Tibial artery (tissue), 4 donors: ENCODE data around the gene KAT6B.

ENCODE experiments used
- DNase-seq, 2 donors: peaks; one replicate each; pipeline ENCODE4 v3.0.0-alpha.2; 2019
- H3K27ac ChIP-seq, 2 donors: fragments of 200-600 bp; sonication (generic) in 1 of 2; 1 replicate in 1 of 2; 2 replicates in 1 of 2; pipeline ENCODE4 v1.5.1; 2018 to 2019; ENCODE audit warnings: mild to moderate bottlenecking in 1 of 2
- H3K27me3 ChIP-seq, 2 donors: fragments of 200-600 bp; sonication (generic) in 1 of 2; one replicate each; pipeline versions ENCODE4 v1.5.1 to v1.6.0; 2016 to 2019
- H3K36me3 ChIP-seq, 3 donors: fragments of 200-600 bp; sonication (generic) in 2 of 3; one replicate each; pipeline ENCODE4 v1.5.1; 2016 to 2019; ENCODE audit warnings: mild to moderate bottlenecking in 2 of 3
- H3K4me1 ChIP-seq, 4 donors: fragments of 200-600 bp; sonication (generic) in 2 of 4; 1 replicate in 3 of 4; 2 replicates in 1 of 4; pipeline ENCODE4 v1.5.1; 2016 to 2019
- H3K4me3 ChIP-seq, 2 donors: fragments of 200-600 bp; sonication (generic) in 1 of 2; 1 replicate in 1 of 2; 2 replicates in 1 of 2; pipeline ENCODE4 v1.5.1; 2018 to 2019; ENCODE audit warnings: mild to moderate bottlenecking in 2 of 2
- H3K9me3 ChIP-seq, 3 donors: fragments of 200-600 bp; sonication (generic) in 1 of 3; one replicate each; pipeline ENCODE4 v1.5.1; 2016 to 2019
- intact Hi-C: fragments of 100-400 bp; cut with DNase I; formaldehyde crosslinking; loops from one replicate; pipeline ENCODE4 v1.15.0; 2023; ENCODE audit warnings: low total_unique reads
- TF ChIP-seq, protein P1 (sequence below), 2 experiments: fragments of 200-600 bp in 1 of 2; fragments of 450-650 bp in 1 of 2; IDR thresholded peaks; one replicate each; pipeline ENCODE4 v1.5.1; 2017 to 2019; ENCODE audit warnings: antibody characterized with exemption in 2 of 2, mild to moderate bottlenecking in 1 of 2, moderate library complexity in 1 of 2

KAT6B gene

DNA sequence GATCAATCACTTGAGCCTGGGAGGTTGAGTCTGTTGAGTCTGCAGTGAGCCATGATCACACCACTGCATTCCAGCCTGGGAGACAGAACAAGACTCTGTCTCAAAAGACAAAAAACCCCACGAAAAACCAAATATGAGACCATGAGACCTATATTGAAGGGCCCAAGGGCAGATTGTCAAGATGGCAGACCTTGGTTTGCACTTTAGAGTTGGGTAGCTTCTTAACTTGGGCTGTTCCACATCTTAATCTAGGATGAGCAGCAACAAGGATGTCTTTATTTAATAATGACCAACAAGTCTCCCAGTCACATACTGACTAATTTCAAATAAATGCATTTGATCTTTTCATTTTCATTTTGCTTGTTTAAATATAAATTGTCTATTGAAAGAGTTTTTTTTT is 43.8 kb downstream of the KAT6B start:
- H3K4me3 ChIP-seq = no peak overlapping the region
- H3K36me3 ChIP-seq = no peaks in the 10 kb centered on the region
- intact Hi-C loops = loop anchor here (10.0 kb wide), 1 partner anchor 135 kb away; no protein-coding TSS in a partner anchor
- H3K9me3 ChIP-seq = no peaks in the 10 kb centered on the region
- DNase-seq = no peak
- no peak overlapping the region for H3K27ac ChIP-seq
- no peaks in the 10 kb centered on the region for H3K27me3 ChIP-seq
- H3K4me1 ChIP-seq = peaks cover 0 to 35% (median 2%) of the 10 kb centered on the region in 4 donors
- TF ChIP-seq, protein P1, sequence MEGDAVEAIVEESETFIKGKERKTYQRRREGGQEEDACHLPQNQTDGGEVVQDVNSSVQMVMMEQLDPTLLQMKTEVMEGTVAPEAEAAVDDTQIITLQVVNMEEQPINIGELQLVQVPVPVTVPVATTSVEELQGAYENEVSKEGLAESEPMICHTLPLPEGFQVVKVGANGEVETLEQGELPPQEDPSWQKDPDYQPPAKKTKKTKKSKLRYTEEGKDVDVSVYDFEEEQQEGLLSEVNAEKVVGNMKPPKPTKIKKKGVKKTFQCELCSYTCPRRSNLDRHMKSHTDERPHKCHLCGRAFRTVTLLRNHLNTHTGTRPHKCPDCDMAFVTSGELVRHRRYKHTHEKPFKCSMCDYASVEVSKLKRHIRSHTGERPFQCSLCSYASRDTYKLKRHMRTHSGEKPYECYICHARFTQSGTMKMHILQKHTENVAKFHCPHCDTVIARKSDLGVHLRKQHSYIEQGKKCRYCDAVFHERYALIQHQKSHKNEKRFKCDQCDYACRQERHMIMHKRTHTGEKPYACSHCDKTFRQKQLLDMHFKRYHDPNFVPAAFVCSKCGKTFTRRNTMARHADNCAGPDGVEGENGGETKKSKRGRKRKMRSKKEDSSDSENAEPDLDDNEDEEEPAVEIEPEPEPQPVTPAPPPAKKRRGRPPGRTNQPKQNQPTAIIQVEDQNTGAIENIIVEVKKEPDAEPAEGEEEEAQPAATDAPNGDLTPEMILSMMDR (IDR thresholded peaks at IDR 0.05) = no peak

DNA sequence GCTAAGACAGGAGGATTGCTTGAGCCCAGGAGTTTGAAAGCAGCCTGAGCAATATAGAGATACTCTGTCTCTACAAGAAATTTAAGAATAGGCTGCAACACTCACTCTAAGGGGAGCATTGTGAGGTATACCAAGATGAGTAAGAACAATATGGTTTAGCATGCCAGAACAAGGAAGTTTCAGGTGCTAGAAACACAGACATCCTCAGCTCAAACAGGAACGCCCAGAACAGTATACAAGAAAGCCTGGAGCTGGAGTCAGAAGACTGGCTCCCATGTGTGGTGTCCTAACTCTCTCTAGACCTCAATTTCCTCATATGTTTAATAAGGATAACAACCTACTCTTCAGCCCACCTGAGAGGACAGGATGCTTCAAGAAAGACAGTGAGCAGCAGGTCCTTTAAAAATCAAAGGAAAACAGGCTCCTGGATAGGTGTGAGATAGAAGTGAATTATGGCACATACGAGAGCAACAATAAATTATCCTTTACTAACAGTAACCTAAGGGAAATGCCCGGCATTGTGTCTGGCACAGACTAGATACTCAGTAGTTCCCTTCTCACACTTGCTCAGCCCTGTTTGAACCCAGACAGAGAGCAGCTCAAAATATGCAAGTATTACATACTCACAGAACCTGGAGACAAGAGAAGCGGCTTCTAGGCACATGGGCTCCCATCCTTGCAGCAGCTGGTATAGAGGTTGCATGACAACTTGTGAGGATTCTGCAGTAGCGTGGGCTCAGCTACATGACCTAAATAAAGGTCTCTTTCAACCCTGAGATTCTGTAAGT is 45.4 kb downstream of the KAT6B start:
- Histone ChIP-seq H3K27me3 (no peaks in the 10 kb centered on the region), H3K9me3 (no peaks in the 10 kb centered on the region), H3K36me3 (no peaks in the 10 kb centered on the region), H3K4me3 (no peak overlapping the region), H3K27ac (no peak overlapping the region), H3K4me1 (peaks cover 0 to 35% (median 2%) of the 10 kb centered on the region in 4 donors)
- TF ChIP-seq, protein P1 (IDR thresholded peaks at IDR 0.05) = no peak
- intact Hi-C loops = loop anchor here (10.0 kb wide), 1 partner anchor 133 kb away; no protein-coding TSS in a partner anchor
- DNase-seq = no peak

DNA sequence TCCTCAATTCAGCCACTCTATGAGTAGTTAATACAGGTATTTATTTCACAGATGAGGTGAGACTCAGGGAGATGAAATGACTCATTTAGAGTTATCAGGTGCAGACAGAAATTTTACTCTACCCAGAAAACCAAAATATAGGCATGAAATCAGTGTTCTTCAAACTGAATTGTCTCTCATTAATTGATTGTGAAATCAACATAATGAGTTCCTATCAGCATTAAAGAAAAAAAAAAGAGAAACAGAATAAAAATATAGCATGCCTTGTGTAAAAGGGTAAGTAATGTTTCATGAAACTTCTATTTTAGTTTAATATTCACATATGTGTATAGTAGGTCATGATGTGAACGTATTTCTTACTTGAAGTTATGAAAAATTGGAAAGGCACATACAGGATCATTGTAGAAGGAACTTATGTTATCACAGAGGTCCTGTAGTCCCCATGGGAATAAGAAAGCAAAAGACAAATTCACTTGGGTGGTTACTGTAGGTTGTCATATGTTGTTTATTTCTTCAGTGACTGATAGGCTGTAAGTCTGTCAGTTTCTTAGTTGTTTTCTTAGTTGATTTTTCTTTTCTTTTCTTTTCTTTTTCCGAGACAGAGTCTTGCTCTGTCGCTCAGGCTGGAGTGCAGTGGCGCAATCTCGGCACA is 47.5 kb downstream of the KAT6B start:
- intact Hi-C loops = loop anchor here (10.0 kb wide), 1 partner anchor 131 kb away; no protein-coding TSS in a partner anchor
- Histone ChIP-seq H3K27ac (no peak overlapping the region), H3K4me3 (no peak overlapping the region), H3K4me1 (peaks cover 0 to 38% (median 2%) of the 10 kb centered on the region in 4 donors), H3K27me3 (no peaks in the 10 kb centered on the region), H3K36me3 (no peaks in the 10 kb centered on the region), H3K9me3 (no peaks in the 10 kb centered on the region)
- DNase-seq = no peak
- TF ChIP-seq, protein P1 (IDR thresholded peaks at IDR 0.05) = no peak

DNA sequence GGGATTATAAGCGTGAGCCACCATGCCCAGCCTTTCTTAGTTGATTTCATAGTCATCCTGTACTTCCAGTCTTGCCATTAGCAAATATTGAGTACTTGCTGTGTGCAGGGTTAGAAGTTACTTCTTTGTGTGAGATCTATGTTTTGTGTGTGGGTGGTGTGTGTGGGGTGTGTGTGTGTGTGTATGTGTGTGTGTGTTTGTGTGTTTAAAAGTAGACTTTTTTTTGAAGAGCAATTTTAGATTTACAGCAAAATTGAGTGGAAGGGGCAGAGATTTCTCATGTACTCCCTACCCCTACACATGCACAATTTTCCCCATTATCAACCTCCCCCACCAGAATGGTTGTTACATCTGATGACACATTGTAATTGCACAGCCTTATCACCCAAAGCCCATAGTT is 48.2 kb downstream of the KAT6B start:
- no peaks in the 10 kb centered on the region for H3K36me3 ChIP-seq
- DNase-seq = no peak
- H3K27me3 ChIP-seq = no peaks in the 10 kb centered on the region
- H3K4me3 ChIP-seq = no peak overlapping the region
- H3K9me3 ChIP-seq = no peaks in the 10 kb centered on the region
- H3K4me1 ChIP-seq = peaks cover 0 to 38% (median 2%) of the 10 kb centered on the region in 4 donors
- no peak overlapping the region for H3K27ac ChIP-seq
- intact Hi-C loops = loop anchor here (10.0 kb wide), 1 partner anchor 130 kb away; no protein-coding TSS in a partner anchor
- TF ChIP-seq, protein P1 (IDR thresholded peaks at IDR 0.05) = no peak

DNA sequence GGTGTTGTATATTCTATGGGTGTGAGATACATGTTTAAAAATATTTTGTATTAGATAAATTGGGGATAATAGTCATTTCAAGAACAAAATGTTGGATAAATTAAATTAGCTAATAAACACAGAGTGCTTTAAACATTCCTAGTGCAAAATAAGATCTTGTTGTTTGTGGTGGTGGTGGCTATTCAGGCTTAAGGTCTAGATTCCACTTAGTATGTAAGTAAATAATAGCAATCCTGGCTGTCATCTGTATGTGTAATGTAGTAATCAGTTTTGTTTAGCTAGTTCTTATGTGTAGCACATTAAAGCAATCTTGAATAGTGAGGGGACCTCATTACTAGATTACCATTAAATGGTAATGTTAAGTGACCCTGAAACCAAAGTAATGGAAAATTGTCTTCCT is 48.7 kb downstream of the KAT6B start:
- no peaks in the 10 kb centered on the region for H3K9me3 ChIP-seq
- intact Hi-C loops = loop anchor here (10.0 kb wide), 1 partner anchor 130 kb away; no protein-coding TSS in a partner anchor
- no peak for DNase-seq
- TF ChIP-seq, protein P1 (IDR thresholded peaks at IDR 0.05) = no peak
- peaks cover 0 to 38% (median 2%) of the 10 kb centered on the region in 4 donors for H3K4me1 ChIP-seq
- H3K27ac ChIP-seq = no peak overlapping the region
- no peaks in the 10 kb centered on the region for H3K27me3 ChIP-seq
- no peaks in the 10 kb centered on the region for H3K36me3 ChIP-seq
- H3K4me3 ChIP-seq = no peak overlapping the region
